ENCODE data around the gene CANT1. TPM values are rescaled to one million over a fixed set of nuclear protein-coding genes. Genes with fewer than 3 reads are reported as not detected.

Gene CANT1
- total RNA-seq, 1 donor from 2014 or later = 51.3 TPM

Other genes with a start within 250 kb of the CANT1 start
- 35.9 and 43.0 TPM in 2 replicates for gene CYTH1, start 227.5 kb downstream of the CANT1 start, total RNA-seq
- gene USP36, start 168.9 kb downstream of the CANT1 start, total RNA-seq = 24.5 and 29.7 TPM in 2 replicates
- 0.10 and 1.7 TPM in 2 replicates for gene CEP295NL, start 106.6 kb downstream of the CANT1 start, total RNA-seq
- 197 and 208 TPM in 2 replicates for gene TIMP2, start 84.4 kb downstream of the CANT1 start, total RNA-seq
- 437 and 456 TPM in 2 replicates for gene LGALS3BP, start 29.8 kb downstream of the CANT1 start, total RNA-seq
- 1.5 and 1.9 TPM in 2 replicates for gene C1QTNF1, start 14.4 kb upstream of the CANT1 start, total RNA-seq
- gene ENGASE, start 65.1 kb upstream of the CANT1 start, total RNA-seq = 27.5 and 36.8 TPM in 2 replicates